GM18498 (cell line): ENCODE data around the gene SCARB1.

Experiments used
- ATAC-seq: cut with Tn5 transposase; IDR thresholded peaks from one replicate; pipeline ENCODE4 v1.9.1; 2021; ENCODE audit warnings: mild to moderate bottlenecking, moderate library complexity; ENCODE audit not compliant: unreplicated experiment

The SCARB1 gene

DNA sequence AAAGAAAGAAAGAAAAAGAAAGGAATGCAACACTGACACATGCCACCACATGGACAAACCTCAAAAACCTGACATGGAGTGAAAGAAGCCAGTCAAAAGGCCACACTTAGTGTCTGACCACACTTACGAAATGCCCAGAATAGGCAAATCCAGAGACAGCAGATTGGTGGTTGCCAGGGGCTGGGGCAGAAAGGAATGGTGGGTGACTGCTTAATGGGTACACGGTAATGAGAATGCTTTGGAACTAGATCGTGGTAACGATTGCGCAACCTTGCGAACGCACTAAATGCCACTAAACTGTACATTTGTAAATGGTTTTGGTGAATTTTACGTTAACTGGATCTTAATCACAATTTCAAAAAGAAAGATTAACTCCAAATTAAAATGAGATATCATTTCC, 39.5 kb downstream of the SCARB1 start:
- ATAC-seq: no peak

DNA sequence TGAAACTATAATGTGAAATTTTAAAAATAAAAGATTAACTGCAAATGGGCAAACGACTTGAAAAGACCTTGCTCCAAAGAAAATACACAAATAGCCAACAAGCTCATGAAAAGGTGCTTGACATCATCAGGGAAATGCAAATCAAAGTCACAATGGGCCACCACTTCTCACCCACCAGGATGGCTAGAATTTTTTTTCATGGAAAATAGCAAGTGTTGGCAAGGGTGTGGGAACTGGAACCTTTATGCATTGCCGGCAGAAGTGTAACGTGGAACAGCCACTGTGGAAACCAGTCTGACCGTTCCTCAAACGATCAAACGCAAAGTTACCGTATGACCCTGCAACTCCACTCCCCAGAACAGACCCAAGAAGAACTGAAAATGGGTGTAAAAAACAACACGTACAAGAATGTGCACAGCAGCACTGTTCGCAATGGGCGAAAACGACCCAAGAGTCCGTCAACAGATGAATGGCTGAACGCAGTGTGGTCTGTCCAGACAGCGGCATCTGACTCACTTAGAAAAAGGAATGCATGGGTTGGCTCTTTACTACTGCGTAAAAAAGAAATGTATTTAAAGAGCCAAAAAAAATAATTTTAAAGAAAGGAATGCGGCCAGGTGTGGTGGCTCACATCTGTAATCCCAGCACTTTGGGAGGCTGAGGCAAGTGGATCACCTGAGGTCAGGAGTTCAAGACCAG, 40.2 kb downstream of the SCARB1 start:
- no peak for ATAC-seq

DNA sequence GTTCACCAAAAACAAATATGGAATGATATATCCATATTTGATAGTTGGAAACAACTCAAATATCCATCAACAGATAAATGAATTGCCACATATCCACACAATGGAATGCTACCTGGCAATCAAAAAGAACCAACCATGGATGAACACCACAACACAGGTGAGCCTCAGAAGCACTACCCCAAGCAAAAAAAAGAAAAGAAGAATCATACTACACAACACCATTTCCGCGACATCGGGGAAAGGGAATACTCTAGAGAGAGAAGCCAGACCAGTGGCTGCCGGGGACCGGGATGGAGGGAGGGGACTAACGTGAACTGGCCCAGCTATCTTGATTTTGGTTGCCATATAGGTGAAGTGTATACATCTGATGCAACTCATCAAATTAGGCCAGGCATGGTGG, 41.4 kb downstream of the SCARB1 start:
- ATAC-seq: no peak

DNA sequence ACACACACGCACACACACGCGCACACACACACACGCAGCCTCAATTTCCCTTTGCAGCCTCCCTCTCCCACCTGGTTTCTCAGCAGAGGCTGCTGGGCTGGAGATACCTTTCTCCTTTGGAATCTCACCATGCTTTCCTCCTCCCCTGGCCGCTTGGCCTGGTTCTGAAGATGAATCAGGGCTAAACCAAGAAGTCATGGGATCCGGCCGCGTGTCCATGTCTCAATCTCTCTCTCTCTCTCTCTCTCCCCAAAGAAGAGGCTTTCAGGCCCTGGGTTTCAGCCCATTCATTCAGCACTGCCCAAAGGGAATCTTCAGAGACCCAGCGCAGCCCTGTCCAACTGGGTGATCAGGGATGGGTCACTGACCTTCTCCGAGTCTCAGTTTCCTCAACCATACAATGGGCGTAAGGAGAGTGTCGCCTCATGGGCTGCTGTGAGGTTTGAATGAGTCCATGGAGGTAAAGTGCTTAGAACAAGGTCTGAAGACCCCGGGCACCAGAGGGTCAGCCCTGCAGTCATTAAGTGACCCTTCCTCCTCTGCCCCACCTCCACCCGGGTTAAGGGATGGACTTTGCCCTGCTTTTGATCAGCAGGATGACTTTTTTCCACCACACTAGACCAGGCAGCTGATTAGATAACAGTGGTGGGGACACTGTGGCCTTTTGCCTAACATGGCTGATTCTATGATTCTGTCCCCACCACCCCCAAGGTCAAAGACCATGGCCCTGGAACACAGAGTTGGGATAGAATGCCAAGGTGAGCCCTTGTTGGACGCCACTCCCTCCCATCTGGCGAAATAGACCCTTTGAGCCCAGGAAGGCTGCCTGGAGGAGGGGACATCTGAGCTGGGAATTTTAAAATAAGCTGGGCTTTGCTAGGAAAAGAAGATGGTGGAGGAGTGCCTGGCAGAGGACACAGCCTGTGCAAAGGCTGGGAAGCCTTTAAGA, 42.1 kb downstream of the SCARB1 start:
- ATAC-seq: no peak

DNA sequence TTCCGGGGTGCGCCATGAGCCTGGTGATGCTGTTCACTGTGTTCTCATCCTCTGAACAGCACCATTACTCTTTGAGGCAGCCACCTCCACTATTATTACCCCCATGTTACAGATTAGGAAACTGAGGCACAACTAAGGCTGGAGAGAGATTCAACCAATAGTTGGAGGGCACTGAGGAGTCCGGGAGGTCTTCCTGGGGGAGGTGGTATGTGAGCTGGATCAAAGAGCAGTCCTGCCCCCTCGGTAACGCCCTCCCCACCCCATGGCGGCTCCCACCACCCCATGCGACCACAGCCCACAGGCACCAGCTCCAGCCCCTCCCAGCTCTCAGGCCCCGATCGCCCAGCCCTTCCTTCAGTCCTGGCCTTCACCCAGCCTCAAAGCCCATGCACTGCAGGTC, 43.5 kb downstream of the SCARB1 start:
- ATAC-seq: no peak

DNA sequence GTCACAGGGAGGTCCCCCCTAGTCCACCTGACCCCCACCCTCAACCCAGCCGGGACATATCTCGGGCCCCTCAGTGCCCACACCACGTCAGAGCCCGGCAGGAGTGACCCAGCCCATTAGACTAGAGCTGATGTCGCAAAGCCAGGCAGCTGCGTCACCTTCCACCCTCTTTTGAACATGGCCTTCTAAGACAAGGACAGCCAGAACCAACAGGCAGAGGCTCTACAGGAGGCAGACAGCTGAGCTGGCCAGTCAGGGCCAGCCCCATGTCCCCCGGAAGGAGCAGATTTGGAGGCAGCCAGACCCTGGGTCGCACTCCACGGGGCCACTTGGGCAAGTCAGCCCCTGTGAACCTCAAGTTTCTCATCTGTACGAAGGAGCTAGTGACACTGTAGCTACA, 44.1 kb downstream of the SCARB1 start:
- no peak for ATAC-seq

DNA sequence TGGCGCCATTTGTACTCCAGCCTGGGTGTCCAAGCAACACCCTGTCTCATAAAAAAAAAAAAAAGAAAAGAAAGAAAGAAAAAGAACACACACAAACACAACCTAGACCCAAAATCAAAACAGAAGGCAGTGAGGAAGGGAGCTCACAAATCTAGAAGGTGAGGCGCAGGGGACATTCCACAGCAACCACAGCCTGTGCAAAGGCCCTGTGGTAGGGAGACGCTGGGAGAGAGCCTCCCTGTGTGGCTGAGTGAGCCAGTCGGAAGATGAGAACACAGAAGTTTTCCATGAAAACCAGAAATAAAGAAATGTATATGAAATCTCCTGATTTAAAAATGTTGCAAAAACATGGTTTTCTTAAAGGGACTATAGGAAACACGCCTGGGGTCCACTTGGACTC, 44.6 kb downstream of the SCARB1 start:
- ATAC-seq: no peak

DNA sequence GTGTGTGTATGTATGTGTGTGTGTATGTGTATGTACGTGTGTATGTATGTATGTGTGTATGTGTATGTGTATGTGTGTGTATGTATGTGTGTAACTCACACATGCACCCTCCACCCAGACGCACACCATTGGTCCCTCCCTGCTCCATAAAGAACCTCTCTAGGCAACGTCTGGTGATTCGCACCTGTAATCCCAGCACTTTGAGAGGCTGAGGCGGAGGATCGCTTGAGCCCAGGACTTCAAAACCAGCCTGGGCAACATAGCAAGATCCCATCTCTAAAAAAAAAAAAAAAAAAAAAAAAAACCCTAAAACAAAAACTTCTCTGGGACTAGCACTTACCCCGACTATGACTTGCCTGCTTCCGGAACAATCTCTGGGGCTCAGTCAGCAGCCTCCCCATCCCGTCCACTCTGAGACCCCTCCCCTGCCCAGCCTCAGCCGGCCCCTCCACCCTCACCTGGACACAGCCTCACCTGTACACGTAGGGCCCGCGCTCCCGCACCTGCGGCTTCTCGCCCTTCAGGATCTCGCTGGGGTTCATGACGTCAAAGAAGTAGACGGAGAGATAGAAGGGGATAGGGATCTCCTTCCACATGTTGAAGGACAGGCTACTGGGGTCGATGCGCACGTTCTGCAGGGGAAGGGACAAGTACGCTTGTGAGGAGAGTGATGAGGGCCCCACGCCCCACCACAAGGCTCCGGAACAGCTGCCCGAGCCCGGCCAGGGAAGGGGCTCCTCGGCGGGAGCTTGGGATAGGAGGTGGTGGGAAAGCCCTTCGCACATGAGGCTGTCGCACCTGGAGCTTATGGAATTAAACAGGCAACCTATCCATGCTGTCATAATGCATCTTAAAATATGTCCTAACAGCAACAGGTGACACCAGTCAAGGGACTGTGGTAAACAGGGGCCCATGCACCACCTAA, 46.3 kb downstream of the SCARB1 start:
- ATAC-seq: no peak

DNA sequence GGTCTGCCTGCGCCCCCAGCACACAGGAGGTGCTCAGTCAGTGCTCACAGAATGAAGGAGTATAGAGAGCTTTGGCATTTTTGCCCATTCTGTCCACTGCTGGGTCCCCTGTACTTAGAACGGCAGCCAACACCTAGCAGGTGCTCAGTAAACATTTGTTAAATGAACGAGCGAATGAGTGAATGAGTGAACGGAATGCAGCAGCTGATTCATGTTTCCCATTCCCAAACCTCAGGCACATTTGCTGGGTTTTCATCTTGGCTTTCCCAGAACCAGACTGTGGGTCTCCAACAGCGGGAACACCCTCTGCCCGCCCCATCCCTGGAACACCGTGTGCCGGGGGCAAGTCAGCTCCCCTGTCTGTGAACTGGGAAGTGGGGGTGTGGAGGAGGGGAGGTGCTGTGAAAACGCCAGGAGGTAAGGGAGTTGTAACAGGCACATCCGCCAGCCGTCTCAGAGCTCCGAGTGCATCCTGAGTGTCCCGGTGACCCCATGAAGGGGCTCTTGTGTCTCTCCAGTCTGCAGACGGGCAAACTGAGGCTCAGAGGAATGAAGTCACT, 47.3 kb downstream of the SCARB1 start:
- ATAC-seq: no peak

DNA sequence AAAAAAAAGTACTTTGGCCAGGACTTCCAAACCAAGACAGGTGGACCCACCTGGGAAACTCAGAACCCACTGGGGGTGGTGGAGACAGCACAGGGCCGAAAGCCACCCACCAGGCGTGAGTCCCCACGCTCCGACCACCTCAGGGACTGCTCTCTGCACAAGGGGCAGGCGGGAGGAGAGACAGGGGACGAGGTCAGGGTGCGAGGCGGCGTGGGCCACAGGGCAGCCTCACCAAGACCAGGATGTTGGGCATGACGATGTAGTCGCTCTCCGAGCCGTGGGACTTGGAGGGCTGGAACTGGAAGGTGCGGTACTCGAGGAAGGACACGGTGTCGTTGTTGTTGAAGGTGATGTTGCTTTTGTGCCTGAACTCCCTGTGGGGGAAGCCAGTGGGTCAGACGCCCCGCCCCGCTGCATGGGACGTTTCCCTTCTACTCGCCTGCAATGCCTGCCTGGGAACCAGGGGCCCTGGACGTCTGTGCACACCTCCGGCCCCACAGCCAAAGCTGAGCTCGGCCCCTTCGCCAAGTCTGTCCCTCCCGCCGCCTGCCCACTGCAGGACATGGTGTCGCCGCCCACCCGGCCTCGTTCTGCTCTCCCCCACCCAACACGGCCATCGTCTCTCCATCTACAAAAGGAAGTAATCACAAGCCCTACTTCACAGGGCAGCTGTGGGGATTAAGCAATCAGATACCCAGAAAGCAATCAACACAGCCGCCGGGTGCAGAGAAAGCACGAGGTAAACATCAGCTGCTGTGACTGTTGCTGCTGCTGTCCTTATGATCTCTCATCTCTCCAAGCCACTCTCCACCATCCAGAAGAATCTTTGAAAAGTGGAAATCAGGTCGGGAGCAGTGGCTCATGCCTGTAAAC, 48.7 kb downstream of the SCARB1 start:
- no peak for ATAC-seq

DNA sequence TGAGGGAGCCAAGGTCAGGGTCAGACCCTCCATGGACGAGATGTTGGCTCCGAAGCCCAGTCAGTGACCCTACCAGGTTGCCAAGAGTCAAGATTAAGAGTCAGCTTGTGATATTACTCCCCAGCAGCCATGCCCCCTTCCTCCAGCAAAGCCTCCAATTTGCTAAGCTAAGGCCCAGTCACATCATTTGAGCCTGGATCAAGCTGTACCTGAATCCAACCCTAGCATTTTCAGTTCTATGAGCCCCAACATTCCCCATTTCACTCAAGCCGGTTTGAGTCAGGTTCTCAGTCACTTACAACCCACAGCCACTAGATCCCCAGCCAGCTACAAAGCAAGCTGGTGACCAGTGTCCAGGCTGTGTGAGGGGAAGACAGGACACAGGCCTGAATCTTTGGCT, 49.9 kb downstream of the SCARB1 start:
- no peak for ATAC-seq

DNA sequence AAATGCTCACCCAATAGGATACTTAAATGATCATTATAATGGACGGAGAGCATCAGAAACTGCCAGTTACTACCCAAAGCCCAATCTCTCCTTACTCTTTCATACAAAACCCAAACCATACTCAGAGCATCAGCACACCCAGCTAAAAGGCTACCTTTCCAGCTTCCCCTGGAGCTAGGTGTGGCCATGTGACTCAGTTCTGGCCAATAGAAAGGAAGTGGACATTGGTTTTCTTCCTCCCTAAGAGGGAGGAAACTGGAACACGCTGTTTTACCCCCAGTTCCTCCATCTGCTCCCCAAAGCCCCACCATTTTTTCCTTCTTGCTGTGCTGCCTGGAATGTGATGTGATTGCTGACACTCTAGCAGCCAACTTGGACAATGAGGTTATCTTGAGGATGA, 50.7 kb downstream of the SCARB1 start:
- no peak for ATAC-seq

DNA sequence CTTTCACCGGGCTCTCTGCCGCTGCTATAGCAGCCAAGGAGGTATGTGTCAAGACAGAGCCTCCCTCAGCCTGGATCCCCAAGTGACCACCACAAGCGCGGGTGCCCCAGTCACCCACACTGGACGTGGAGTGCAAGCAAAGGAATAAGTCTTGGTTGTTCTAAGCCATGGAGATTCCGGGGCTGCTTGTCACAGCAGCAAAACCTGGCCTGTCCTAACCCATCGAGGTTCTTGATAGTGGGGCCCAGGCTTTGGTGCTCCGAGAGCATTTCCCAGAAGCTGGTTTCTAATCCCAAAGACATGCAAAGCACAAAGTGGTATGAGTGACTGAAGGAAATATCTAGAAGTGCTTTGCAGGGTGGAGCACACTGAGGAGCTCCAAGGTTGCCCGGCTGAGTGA, 51.3 kb downstream of the SCARB1 start:
- no peak for ATAC-seq

DNA sequence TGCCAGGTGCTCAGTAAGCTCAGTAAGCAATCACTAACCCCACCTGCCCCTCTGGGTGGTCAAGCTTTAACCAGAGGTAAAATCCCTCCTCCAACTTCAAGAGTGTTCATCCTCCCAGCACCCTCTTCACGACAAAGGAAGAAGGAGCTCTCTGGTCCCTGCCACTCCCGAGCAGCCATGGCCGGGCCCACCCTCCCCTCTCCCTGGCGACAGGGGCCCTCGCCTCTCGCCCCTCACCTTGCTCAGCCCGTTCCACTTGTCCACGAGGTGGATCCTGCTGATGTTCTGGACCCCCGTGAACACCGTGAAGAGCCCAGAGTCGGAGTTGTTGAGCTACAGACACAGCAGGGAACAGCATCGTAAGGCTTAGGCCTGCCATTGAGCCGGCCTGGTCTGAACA, 52.0 kb downstream of the SCARB1 start:
- ATAC-seq: no peak

DNA sequence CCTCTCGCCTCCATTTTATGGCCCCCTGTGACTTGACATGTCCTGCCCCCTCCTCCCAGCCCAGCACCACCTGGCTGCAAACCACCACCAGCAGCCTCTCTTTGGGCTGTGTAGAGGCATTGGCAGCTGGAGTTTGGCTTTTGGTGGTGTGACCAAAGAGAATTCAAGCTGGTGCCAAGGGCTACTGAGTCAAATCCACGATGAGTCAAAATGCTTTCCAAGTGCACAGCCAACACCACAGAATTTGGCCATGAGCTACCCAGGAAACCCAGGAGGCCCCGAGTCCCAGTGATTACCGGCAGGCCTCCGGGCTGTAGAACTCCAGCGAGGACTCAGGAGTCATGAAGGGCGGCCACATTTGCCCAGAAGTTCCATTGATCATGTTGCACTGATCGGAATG, 53.8 kb downstream of the SCARB1 start:
- ATAC-seq: no peak

DNA sequence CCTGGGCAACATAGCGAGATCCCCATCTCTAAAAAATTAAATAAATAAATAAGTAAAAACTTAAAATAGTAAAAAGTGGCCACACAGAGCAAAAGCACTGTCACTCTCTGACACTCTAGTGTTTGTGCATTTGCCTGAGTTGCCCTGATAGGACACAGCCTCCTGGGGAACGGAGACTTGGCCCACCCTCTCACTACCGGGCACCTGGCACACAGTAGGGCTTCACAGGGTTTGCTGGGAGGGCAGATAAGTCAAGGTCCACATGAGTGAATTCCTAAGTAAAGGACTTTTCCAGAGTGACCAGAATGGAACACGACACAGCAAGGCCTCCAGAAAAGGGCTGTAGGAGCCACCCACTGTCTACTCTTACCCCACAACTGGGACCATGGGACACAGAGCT, 54.3 kb downstream of the SCARB1 start:
- ATAC-seq: no peak

DNA sequence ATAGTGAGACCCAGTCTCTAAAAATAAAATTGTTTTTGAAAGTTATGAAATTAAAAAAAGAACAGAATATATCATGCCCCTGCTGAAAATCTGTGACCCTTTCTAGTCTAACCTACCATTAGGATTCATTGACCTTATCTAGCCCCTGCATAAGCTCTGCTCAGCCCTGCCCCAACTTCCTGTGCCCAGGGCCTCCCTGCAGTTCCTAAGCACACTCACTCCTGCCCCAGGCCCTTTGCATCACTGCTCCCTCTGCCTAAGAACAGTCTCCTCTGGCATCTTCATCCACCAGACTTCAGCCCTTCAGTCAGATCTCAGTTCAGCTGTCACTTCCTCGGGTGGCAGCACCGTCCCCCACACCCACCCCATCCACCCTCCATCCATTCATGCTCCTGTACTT, 55.4 kb downstream of the SCARB1 start:
- no peak for ATAC-seq

DNA sequence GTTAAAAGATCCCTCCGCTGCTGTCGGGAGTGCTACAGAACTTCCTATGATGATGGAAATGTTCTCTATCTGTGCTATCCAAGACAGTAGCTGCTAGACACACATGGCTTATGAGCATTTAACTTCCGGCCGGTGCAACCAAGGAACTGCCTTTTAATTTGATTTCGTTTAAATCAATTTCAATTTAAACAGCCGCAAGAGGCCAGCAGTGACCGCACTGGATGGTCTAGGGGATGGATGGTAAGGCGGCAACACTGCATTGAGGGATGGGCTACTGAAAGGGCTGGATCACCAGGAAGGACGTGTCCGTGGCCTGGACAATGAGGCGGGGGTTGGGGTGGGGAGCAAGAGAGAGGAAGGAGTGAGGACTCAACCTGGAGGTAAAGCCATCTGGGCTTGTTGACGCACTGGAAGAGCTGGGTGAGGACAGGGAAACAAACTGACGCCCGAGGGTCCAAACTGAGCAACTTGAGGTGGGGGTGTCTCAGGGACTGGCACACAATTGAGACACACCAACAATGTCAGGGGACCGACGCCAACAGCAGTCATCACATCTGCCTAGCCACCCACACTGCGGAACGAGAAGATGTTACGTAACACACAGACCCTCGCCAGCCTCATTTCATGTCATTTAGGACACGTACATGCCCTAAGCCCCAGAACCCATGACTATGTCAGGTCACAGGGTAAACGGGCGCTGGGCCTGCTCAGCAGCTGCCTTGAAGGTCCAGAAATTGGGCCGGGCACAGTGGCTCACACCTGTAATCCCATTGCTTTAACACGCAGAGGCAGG, 57.6 kb downstream of the SCARB1 start:
- ATAC-seq: no peak

DNA sequence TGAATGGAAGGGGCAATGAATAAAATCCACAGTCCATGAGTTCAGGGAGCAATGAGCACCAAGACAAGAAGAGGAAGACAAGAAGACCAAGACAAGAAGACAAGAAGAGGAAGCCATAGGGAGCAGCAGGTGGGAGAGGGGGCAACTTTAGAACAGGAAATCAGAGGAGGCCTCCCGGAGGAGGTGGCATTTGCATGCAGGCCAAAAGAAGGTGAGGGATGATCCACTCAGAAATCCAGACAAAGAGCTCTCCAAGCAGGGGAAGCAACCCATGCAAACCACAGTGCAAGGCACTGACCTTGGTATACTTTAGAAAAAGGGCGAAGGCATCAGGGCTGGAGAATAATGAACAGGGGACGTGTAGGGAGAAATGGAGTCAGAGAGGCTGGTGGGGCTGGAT, 58.6 kb downstream of the SCARB1 start:
- ATAC-seq: no peak
